HCT116 (cell line): ENCODE measurements around the gene CASQ1. TPM values are rescaled to one million over a fixed set of nuclear protein-coding genes. Genes with fewer than 3 reads are reported as not detected.

Source experiments
- ATAC-seq: fragments of 200-7000 bp; cut with Tn5 transposase; 2 replicates; pipeline ENCODE4 v1.9.1; 2020; ENCODE audit warnings: mild to moderate bottlenecking, moderate library complexity
- BruUV-seq: library from RNA; stranded (reverse); fragments of 400-500 nt; replicated peaks from 2 replicates; lab custom pipeline; 2021; lab: Mats Ljungman, UMichigan
- CTCF ChIA-PET: fragments of 300-600 bp; sonication (Branson Sonifier 250); formaldehyde crosslinking; loops from one replicate; lab custom pipeline; 2021; ENCODE audit warnings: antibody characterized with exemption; lab: Charles Lee
- POLR2A ChIA-PET: fragments of 300-600, 350-600 bp; sonication (Branson Sonifier 250); formaldehyde crosslinking; loops from one replicate; lab custom pipeline; 2021; ENCODE audit warnings: antibody characterized with exemption; lab: Charles Lee
- RAD21 ChIA-PET, 2 experiments: fragments of 300-600 bp; sonication (Branson Sonifier 250); formaldehyde crosslinking; loops; one replicate each; lab custom pipeline; 2023; ENCODE audit warnings: low total read pairs in 2 of 2; ENCODE audit not compliant: uncharacterized antibody in 2 of 2, unreplicated experiment in 2 of 2, low non-redundant PET in 1 of 2; lab: Charles Lee
- DNase-seq: peaks from one replicate; pipeline ENCODE4 v3.0.0-alpha.2; 2010; ENCODE audit warnings: low read depth, low spot score
- H2AFZ ChIP-seq: fragments of 200-600 bp; shearing (Covaris generic), sonication (generic); 2 replicates; pipeline ENCODE4 v1.6.1; 2017; ENCODE audit warnings: low read depth, mixed run types, mixed read lengths, antibody characterized with exemption, low read length; ENCODE audit not compliant: poor library complexity, severe bottlenecking
- H3K27ac ChIP-seq: 2 replicates; pipeline ENCODE4 v1.5.1; 2012; ENCODE audit warnings: low read depth, low read length
- H3K27me3 ChIP-seq: fragments of 200-600 bp; sonication (generic); 2 replicates; pipeline ENCODE4 v1.6.1; 2016; ENCODE audit warnings: mixed run types, low read length, mixed read lengths; ENCODE audit not compliant: insufficient read depth
- H3K36me3 ChIP-seq, 2 experiments: fragments of 200-500 bp in 1 of 2; fragments of 200-600 bp in 1 of 2; sonication (Bioruptor generic) in 1 of 2; sonication (generic) in 1 of 2; 2 replicates each; pipeline versions ENCODE4 v1.5.1 to v1.6.1; 2014 to 2016; ENCODE audit warnings: low read length in 2 of 2, inconsistent platforms in 1 of 2, mixed read lengths in 1 of 2, mixed run types in 1 of 2; ENCODE audit not compliant: insufficient read depth in 2 of 2, control insufficient read depth in 1 of 2
- H3K4me1 ChIP-seq, 2 experiments: fragments of 200-600 bp in 1 of 2; sonication (generic) in 1 of 2; 2 replicates each; pipeline versions ENCODE4 v1.5.1 to v1.6.1; 2012 to 2017; ENCODE audit warnings: low read length in 2 of 2, inconsistent platforms in 1 of 2, mild to moderate bottlenecking in 1 of 2, mixed read lengths in 1 of 2, mixed run types in 1 of 2, moderate library complexity in 1 of 2; ENCODE audit not compliant: insufficient read depth in 2 of 2, control insufficient read depth in 1 of 2
- H3K4me2 ChIP-seq: fragments of 200-600 bp; sonication (generic); 2 replicates; pipeline ENCODE4 v1.6.1; 2017; ENCODE audit warnings: mixed run types, low read length, mixed read lengths
- H3K4me3 ChIP-seq, 2 experiments: fragments of 200-600 bp in 1 of 2; sonication (generic) in 1 of 2; replicated peaks in 1 of 2; 2 replicates each; pipeline ENCODE4 v1.5.1; 2011 to 2016; ENCODE audit warnings: low read length in 2 of 2, control low read depth in 1 of 2, low read depth in 1 of 2, mild to moderate bottlenecking in 1 of 2, mixed read lengths in 1 of 2, mixed run types in 1 of 2
- H3K79me2 ChIP-seq: fragments of 200-600 bp; sonication (generic); 2 replicates; pipeline ENCODE4 v1.6.1; 2017; ENCODE audit warnings: mild to moderate bottlenecking, mixed run types, low read length, moderate library complexity, mixed read lengths; ENCODE audit not compliant: insufficient read depth
- H3K9ac ChIP-seq: fragments of 200-600 bp; sonication (generic); 2 replicates; pipeline ENCODE4 v1.6.1; 2016; ENCODE audit warnings: low read length, mixed read lengths
- H3K9me2 ChIP-seq: fragments of 200-600 bp; sonication (generic), shearing (Covaris generic); 2 replicates; pipeline ENCODE4 v1.6.1; 2017; ENCODE audit warnings: mixed run types, mild to moderate bottlenecking, moderate library complexity; ENCODE audit not compliant: insufficient read depth
- H3K9me3 ChIP-seq, 2 experiments: fragments of 200-500 bp in 1 of 2; fragments of 200-600 bp in 1 of 2; sonication (Bioruptor generic) in 1 of 2; sonication (generic) in 1 of 2; 2 replicates each; pipeline ENCODE4 v1.6.1; 2014 to 2017; ENCODE audit warnings: low read length in 2 of 2, mixed read lengths in 2 of 2, inconsistent platforms in 1 of 2, low read depth in 1 of 2, mild to moderate bottlenecking in 1 of 2, mixed run types in 1 of 2, moderate library complexity in 1 of 2; ENCODE audit not compliant: control insufficient read depth in 1 of 2, insufficient read depth in 1 of 2
- H4K20me1 ChIP-seq: fragments of 200-600 bp; sonication (generic), shearing (Covaris generic); 2 replicates; pipeline ENCODE4 v1.6.1; 2017; ENCODE audit warnings: mixed run types, mild to moderate bottlenecking, moderate library complexity; ENCODE audit not compliant: insufficient read depth
- ATF3 ChIP-seq: IDR thresholded peaks from 2 replicates; pipeline ENCODE4 v1.6.1; 2012
- CBX3 ChIP-seq: IDR thresholded peaks from 2 replicates; pipeline ENCODE4 v1.6.1; 2012; ENCODE audit warnings: low read depth
- MAX ChIP-seq: IDR thresholded peaks from 2 replicates; pipeline ENCODE4 v1.6.1; 2012
- SIN3A ChIP-seq: IDR thresholded peaks from 2 replicates; pipeline ENCODE4 v1.6.1; 2012; ENCODE audit warnings: low read depth
- ZFX ChIP-seq: fragments of 450-650 bp; IDR thresholded peaks from 2 replicates; pipeline ENCODE4 v1.6.1; 2017
- ZNF274 ChIP-seq: fragments of 200-500 bp; sonication (Bioruptor generic); IDR thresholded peaks from 2 replicates; pipeline ENCODE4 v1.6.1; 2014; ENCODE audit warnings: mild to moderate bottlenecking, low read depth, low read length, inconsistent platforms
- intact Hi-C: fragments of 100-400 bp; cut with micrococcal nuclease; formaldehyde crosslinking; loops from 2 replicates; pipeline ENCODE4 v1.10.0; 2022
- total RNA-seq: library from RNA; stranded (reverse); gene quantifications from one replicate; pipeline ENCODE4 v1.2.1, GENCODE V29; 2021; ENCODE audit not compliant: unreplicated experiment

The CASQ1 gene
- total RNA-seq, 1 experiment from 2014 or later, result not detected

- Histone ChIP-seq H3K9ac (peak overlapping the region; percentile 91), H3K9me2 (no peaks in the 10 kb centered on the region), H3K4me1 (peaks cover 12 to 20% of the 10 kb centered on the region in 2 experiments; a peak in 3 of 4 replicates), H2AFZ (no peak overlapping the region), H3K4me3 (peak overlapping the region; percentile 78 to 89), H3K36me3 (peaks cover 5 to 20% of the 10 kb centered on the region in 2 experiments; a peak in 3 of 4 replicates), H3K27ac (peak overlapping the region; percentile 4; the same call in 1 of the 2 replicates), H3K4me2 (peak overlapping the region; percentile 90), H3K9me3 (no peaks in the 10 kb centered on the region), H3K27me3 (no peaks in the 10 kb centered on the region), H3K79me2 (peaks cover 48% of the 10 kb centered on the region), H4K20me1 (0 out of 2 replicates have a peak, but pooled peaks cover 4% of the 10 kb centered on the region)
- ATAC-seq (peak; percentile 71), DNase-seq (peak; percentile 10)
- ChIA-PET RAD21 (no interaction called here), CTCF (no interaction called here), POLR2A (interaction anchor here (1.5 kb wide), 1 partner anchor 14 kb away, joined by 6 read pairs; no protein-coding TSS in a partner anchor)
- intact Hi-C loops, result no loop called here
- TF ChIP-seq ZNF274 (no peak), ZFX (no peak), ATF3 (no peak), MAX (peak; percentile 49; the same call in 1 of the 2 replicates)
- no TSS peak for BruUV-seq
These were observed 15.6 kb downstream of the CASQ1 start for GRCh38 chr1:160206036-160206389.

- no peaks in the 10 kb centered on the region for H3K9me3 ChIP-seq
- peaks cover 12 to 20% of the 10 kb centered on the region in 2 experiments; a peak in 3 of 4 replicates for H3K4me1 ChIP-seq
- intact Hi-C loops, result no loop called here
- peaks cover 9 to 26% of the 10 kb centered on the region in 2 experiments; a peak in 3 of 4 replicates for H3K36me3 ChIP-seq
- ChIA-PET CTCF (no interaction called here), POLR2A (interaction anchor here (1.5 kb wide), 1 partner anchor 13 kb away, joined by 6 read pairs; no protein-coding TSS in a partner anchor), RAD21 (no interaction called here)
- peak overlapping the region; percentile 4; the same call in 1 of the 2 replicates for H3K27ac ChIP-seq
- no peaks in the 10 kb centered on the region for H3K27me3 ChIP-seq
- DNase-seq, result no peak
- H3K9me2 ChIP-seq, result no peaks in the 10 kb centered on the region
- no peak overlapping the region for H2AFZ ChIP-seq
- H3K4me3 ChIP-seq, result peak overlapping the region; percentile 78 to 89
- H3K4me2 ChIP-seq, result peak overlapping the region; percentile 90
- no peak for TF ChIP-seq ZNF274
- TF ChIP-seq CBX3, result no peak
- TF ChIP-seq SIN3A, result 0 out of 2 replicates have a peak, but pooled peaks have one; percentile 13
- peak overlapping the region; percentile 91 for H3K9ac ChIP-seq
- no TSS peak for BruUV-seq
- peak; percentile 33 for ATAC-seq
- 0 out of 2 replicates have a peak, but pooled peaks cover 4% of the 10 kb centered on the region for H4K20me1 ChIP-seq
- peaks cover 48% of the 10 kb centered on the region for H3K79me2 ChIP-seq
These were observed 16.2 kb downstream of the CASQ1 start for GRCh38 chr1:160206421-160207117.
